ENCODE results near the gene RIOK3.
"Not testable (repeated sequence)": the region's sequence is repeated elsewhere in the genome, so short reads cannot be mapped to it uniquely, and the experiment has no call there.

The RIOK3 gene

DNA sequence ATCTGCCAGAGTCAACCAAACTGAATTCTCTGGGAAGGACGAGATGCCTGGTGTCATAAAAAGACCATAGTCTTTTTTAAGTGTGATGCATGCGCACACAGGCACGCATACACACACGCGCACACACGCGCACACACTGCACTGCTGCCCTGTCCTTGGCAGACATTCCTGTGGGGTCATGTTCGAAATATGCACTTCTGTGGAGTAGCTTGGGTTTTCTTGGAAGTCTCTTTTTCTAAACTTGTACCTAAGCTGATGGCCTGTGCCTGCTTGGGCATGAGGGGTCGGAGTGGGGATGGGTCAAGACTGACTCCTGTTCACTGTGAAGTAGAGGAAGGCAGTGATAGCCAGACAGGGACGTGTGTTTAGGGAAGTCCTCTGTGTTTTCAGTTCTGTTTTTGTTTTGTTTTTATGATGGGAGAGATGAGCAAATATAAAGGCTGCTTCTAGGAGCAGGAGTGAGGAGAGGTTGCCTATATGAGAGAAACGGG, 46.2 kb downstream of the RIOK3 start:
- H3K9me3 ChIP-seq (ENCODE audit: control insufficient read depth in 1 of 2, low read length in 2 of 2): no peaks in the 10 kb centered on the region
- no peaks in the 10 kb centered on the region for H3K27me3 ChIP-seq (ENCODE audit: low read depth, low read length)
- H3K36me3 ChIP-seq (ENCODE audit: control insufficient read depth in 1 of 2, insufficient read depth in 2 of 2, low read length in 2 of 2): no peaks in the 10 kb centered on the region
- no peak overlapping the region for H3K4me3 ChIP-seq (ENCODE audit: low read depth in 1 of 2, low read length in 2 of 2)
- H3K4me1 ChIP-seq (ENCODE audit: control insufficient read depth in 1 of 2, insufficient read depth in 2 of 2, low read length in 2 of 2): peaks cover 3 to 4% of the 10 kb centered on the region in 2 donors
- H3K27ac ChIP-seq (ENCODE audit: low read length): no peak overlapping the region

DNA sequence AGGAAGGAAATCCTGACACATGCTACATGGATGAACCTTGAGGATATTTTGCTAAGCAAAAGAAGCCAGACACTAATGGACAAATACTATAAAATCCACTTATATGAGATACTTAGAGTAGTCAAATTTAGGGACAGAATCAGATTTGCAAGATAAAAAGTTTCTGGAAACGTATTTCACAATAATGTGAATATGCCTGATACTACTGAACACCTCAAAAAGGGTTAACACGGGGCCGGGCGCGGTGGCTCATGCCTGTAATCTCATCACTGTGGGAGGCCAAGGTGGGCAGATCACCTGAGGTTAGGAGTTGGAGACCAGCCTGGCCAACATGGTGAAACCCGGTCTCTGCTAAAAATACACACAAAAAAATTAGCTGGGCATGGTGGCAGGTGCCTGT, 48.5 kb downstream of the RIOK3 start:
- H3K27ac ChIP-seq (ENCODE audit: low read length): no peak overlapping the region
- H3K27me3 ChIP-seq (ENCODE audit: low read depth, low read length): no peaks in the 10 kb centered on the region
- H3K9me3 ChIP-seq (ENCODE audit: control insufficient read depth in 1 of 2, low read length in 2 of 2): no peaks in the 10 kb centered on the region
- peaks cover 9 to 17% of the 10 kb centered on the region in 2 donors for H3K4me1 ChIP-seq (ENCODE audit: control insufficient read depth in 1 of 2, insufficient read depth in 2 of 2, low read length in 2 of 2)
- H3K36me3 ChIP-seq (ENCODE audit: control insufficient read depth in 1 of 2, insufficient read depth in 2 of 2, low read length in 2 of 2): peaks cover 0 to 5% of the 10 kb centered on the region in 2 donors
- no peak overlapping the region for H3K4me3 ChIP-seq (ENCODE audit: low read depth in 1 of 2, low read length in 2 of 2)

DNA sequence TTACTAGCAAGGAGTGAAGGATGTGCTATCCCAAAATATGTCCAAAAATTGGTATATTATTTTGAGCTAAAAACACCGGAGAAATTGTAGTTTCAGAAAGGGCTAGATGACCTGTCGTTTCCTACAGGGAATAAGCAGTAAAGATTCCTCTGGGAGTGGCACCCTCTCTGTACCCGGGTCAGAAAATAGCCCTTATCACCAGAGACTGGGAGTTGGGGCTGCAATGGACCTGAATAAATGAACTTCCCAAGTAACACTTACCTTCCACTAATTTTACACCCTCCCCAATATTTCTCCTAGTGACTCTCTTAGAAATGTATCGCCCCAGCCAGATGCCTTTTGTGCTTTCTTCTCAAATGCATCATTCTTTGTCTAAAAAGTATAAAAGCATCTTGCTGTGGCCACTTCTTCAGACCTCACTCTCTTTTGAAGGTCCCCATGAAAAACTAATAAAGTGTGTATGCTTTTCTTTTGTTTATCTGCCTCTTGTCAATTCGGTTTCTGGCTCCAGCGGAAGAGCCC, 49.5 kb downstream of the RIOK3 start:
- Histone ChIP-seq H3K36me3 (ENCODE audit: control insufficient read depth in 1 of 2, insufficient read depth in 2 of 2, low read length in 2 of 2) (peaks cover 0 to 8% of the 10 kb centered on the region in 2 donors), H3K4me3 (ENCODE audit: low read depth in 1 of 2, low read length in 2 of 2) (peak overlapping the region; percentile 83 to 98), H3K27me3 (ENCODE audit: low read depth, low read length) (no peaks in the 10 kb centered on the region), H3K9me3 (ENCODE audit: control insufficient read depth in 1 of 2, low read length in 2 of 2) (no peaks in the 10 kb centered on the region), H3K4me1 (ENCODE audit: control insufficient read depth in 1 of 2, insufficient read depth in 2 of 2, low read length in 2 of 2) (peaks cover 9 to 17% of the 10 kb centered on the region in 2 donors), H3K27ac (ENCODE audit: low read length) (peak overlapping the region; percentile 88)

DNA sequence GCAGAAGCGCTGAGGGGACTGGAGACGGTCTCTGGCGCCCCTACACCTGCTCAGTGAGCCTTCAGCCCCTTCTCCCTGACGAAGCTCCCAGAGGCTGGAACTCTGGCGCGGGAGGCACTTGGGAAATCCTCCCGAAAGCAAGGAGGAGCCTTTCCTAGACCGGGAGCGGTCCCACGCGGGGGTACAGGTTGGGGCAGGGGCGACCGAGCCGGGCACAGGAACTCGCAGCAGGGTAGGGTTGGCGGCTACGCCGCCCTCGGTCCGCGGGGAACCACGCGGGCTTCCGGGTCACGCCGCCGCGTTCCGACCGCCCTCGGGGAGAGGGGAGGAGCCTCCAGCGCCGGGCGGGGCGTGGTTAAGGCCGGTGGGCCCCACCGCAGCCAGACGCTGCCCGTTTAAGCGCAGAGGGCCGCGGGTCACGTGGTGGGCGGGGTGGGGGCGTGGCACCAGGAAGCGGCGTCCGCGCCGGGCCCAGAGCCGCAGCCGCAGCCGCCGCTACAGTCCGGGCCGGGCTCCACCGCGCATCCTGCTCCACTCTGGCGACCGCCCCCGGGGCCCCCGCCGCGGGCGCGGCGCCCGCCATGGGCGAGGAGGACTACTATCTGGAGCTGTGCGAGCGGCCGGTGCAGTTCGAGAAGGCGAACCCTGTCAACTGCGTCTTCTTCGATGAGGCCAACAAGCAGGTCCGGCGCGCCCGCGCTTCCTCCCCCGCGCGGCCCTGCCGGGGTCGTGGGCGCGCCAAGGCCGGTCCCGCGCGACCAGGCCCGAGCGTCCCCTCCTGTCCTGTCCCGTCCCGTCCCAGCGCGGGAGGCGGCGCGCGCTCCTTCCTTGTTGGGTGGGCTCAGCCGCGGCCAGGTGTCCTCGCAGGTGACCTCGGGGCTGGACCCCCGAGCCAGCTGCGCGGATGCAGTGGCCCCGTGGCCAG, 50.2 kb downstream of the RIOK3 start, which contains the start of gene RMC1:
TSS of gene RMC1 (plus strand) at position 474 of the 925 bp plus-strand sequence. CDS start at position 582, 108 bp downstream.
- Histone ChIP-seq H3K27ac (ENCODE audit: low read length) (peak within 1 kb of the TSS; percentile 88), H3K4me1 (ENCODE audit: control insufficient read depth in 1 of 2, insufficient read depth in 2 of 2, low read length in 2 of 2) (peaks cover 9 to 17% of the 10 kb centered on the region in 2 donors)

DNA sequence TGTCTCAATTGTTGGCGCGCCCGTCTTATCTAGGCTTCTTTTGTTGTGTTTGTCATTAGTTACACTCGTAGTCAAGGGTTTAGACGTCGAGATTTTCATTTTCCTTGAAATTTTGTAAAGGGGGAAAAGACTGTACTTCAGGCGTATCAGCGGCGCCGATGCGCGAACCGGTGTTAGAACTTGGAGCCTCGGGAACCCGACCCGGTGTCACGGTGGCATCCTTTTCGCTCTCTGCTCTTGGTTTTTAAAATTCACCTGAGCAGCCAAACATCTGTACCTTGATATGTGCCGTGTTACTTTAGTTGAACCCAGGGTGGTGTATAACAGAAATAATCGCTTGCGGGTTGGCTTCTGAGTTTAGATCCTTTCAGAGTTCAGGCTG, 50.9 kb downstream of the RIOK3 start:
- H3K9me3 ChIP-seq (ENCODE audit: control insufficient read depth in 1 of 2, low read length in 2 of 2): no peaks in the 10 kb centered on the region
- no peaks in the 10 kb centered on the region for H3K27me3 ChIP-seq (ENCODE audit: low read depth, low read length)
- peak overlapping the region; percentile 86 to 98 for H3K4me3 ChIP-seq (ENCODE audit: low read depth in 1 of 2, low read length in 2 of 2)
- H3K27ac ChIP-seq (ENCODE audit: low read length): peak overlapping the region; percentile 71
- peaks cover 4 to 19% of the 10 kb centered on the region in 2 donors for H3K36me3 ChIP-seq (ENCODE audit: control insufficient read depth in 1 of 2, insufficient read depth in 2 of 2, low read length in 2 of 2)
- H3K4me1 ChIP-seq (ENCODE audit: control insufficient read depth in 1 of 2, insufficient read depth in 2 of 2, low read length in 2 of 2): peaks cover 9 to 17% of the 10 kb centered on the region in 2 donors

More for the DNA sequence above, 50.2 kb downstream of the RIOK3 start, which contains the start of gene RMC1:
- Histone ChIP-seq H3K36me3 (ENCODE audit: control insufficient read depth in 1 of 2, insufficient read depth in 2 of 2, low read length in 2 of 2) (peaks cover 0 to 15% of the 10 kb centered on the region in 2 donors), H3K4me3 (ENCODE audit: low read depth in 1 of 2, low read length in 2 of 2) (peak within 1 kb of the TSS; percentile 86 to 98), H3K9me3 (ENCODE audit: control insufficient read depth in 1 of 2, low read length in 2 of 2) (no peaks in the 10 kb centered on the region), H3K27me3 (ENCODE audit: low read depth, low read length) (no peaks in the 10 kb centered on the region)

DNA sequence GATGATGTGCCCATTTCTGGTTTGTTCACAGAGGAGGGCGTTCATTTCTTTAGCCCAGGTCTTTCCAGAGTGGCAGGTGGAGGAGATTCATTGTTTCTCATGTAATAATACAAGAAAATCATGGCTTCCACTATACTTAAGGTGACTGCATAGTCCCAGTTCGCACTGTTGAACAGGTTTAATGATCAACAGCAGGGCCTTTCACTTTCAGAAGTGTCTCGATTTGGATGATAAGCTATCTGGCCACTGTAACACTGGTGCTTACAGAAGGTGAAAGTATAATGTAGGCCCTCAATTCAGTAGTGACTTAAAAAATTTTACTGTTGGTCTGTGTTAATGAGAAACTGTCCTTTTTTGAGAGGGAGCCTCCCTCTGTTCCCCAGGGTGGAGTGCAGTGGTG, 51.6 kb downstream of the RIOK3 start:
- peaks cover 4 to 19% of the 10 kb centered on the region in 2 donors for H3K36me3 ChIP-seq (ENCODE audit: control insufficient read depth in 1 of 2, insufficient read depth in 2 of 2, low read length in 2 of 2)
- peak overlapping the region; percentile 71 for H3K27ac ChIP-seq (ENCODE audit: low read length)
- H3K4me3 ChIP-seq (ENCODE audit: low read depth in 1 of 2, low read length in 2 of 2): peak overlapping the region; percentile 86 to 98
- H3K4me1 ChIP-seq (ENCODE audit: control insufficient read depth in 1 of 2, insufficient read depth in 2 of 2, low read length in 2 of 2): peaks cover 9 to 17% of the 10 kb centered on the region in 2 donors
- no peaks in the 10 kb centered on the region for H3K9me3 ChIP-seq (ENCODE audit: control insufficient read depth in 1 of 2, low read length in 2 of 2)
- H3K27me3 ChIP-seq (ENCODE audit: low read depth, low read length): no peaks in the 10 kb centered on the region

DNA sequence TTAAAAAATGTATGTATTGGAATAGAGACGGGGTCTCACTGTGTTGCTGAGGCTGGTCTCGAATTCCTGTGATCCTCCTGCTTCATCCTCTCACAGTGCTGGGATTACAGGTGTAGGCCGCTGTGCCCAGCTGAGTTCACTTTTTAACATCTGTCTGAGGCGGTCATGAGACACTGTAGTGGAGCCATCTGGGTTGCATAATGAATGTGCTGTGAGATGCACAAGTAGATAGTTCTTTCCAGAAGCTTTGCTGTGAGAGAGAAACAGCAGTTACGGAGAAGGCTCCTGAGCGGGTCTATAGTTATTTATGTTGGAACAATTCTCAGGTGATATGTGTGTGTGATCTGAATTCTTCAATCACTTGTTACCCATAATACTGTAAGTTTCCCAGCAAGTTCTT, 53.3 kb downstream of the RIOK3 start:
- Histone ChIP-seq H3K36me3 (ENCODE audit: control insufficient read depth in 1 of 2, insufficient read depth in 2 of 2, low read length in 2 of 2) (peaks cover 15 to 19% of the 10 kb centered on the region in 2 donors), H3K4me1 (ENCODE audit: control insufficient read depth in 1 of 2, insufficient read depth in 2 of 2, low read length in 2 of 2) (peaks cover 9 to 17% of the 10 kb centered on the region in 2 donors), H3K4me3 (ENCODE audit: low read depth in 1 of 2, low read length in 2 of 2) (no peak overlapping the region), H3K9me3 (ENCODE audit: control insufficient read depth in 1 of 2, low read length in 2 of 2) (no peaks in the 10 kb centered on the region), H3K27me3 (ENCODE audit: low read depth, low read length) (no peaks in the 10 kb centered on the region), H3K27ac (ENCODE audit: low read length) (no peak overlapping the region)

DNA sequence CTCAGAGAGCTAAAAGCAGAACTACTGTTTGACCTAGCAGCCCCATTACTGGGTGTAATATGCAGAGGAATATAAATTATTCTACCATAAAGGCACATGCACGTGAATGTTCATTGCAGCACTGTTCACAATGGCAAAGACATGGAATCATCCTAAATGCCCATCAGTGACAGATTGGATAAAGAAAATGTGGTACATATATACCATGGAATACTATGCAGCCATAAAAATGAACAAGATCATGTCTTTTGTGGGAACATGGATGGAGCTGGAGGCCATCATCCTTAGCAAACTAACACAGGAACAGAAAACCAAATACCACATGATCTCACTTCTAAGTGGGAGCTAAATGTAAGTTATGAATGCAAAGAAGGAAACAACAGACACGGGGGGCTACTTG, 57.8 kb downstream of the RIOK3 start:
- H3K4me3 ChIP-seq (ENCODE audit: low read depth in 1 of 2, low read length in 2 of 2); H3K4me1 ChIP-seq (ENCODE audit: control insufficient read depth in 1 of 2, insufficient read depth in 2 of 2, low read length in 2 of 2); H3K27me3 ChIP-seq (ENCODE audit: low read depth, low read length); H3K9me3 ChIP-seq (ENCODE audit: control insufficient read depth in 1 of 2, low read length in 2 of 2); H3K27ac ChIP-seq (ENCODE audit: low read length): not testable (repeated sequence)
- peaks cover 14 to 23% of the 10 kb centered on the region in 2 donors for H3K36me3 ChIP-seq (ENCODE audit: control insufficient read depth in 1 of 2, insufficient read depth in 2 of 2, low read length in 2 of 2)

DNA sequence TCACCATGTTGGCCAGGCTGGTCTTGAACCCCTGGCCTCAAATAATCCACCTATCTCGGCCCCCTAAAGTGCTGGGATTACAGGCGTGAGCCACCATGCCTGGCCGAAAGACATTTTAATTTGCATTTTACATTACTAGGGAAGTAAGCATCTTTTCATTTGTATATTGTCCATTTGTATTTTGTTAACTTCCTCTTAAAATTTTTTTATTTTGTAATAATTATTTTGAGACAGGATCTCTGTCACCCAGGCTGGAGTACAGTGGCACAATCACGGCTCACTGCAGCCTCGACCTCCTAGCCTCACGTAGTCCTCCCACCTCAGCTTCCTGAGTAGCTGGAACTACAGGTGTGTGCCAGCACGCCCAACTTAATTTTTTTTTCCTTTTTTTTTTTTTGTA, 59.1 kb downstream of the RIOK3 start:
- H3K36me3 ChIP-seq (ENCODE audit: control insufficient read depth in 1 of 2, insufficient read depth in 2 of 2, low read length in 2 of 2): peaks cover 20 to 24% of the 10 kb centered on the region in 2 donors
- H3K27ac ChIP-seq (ENCODE audit: low read length); H3K4me3 ChIP-seq (ENCODE audit: low read depth in 1 of 2, low read length in 2 of 2); H3K4me1 ChIP-seq (ENCODE audit: control insufficient read depth in 1 of 2, insufficient read depth in 2 of 2, low read length in 2 of 2); H3K27me3 ChIP-seq (ENCODE audit: low read depth, low read length); H3K9me3 ChIP-seq (ENCODE audit: control insufficient read depth in 1 of 2, low read length in 2 of 2): not testable (repeated sequence)

DNA sequence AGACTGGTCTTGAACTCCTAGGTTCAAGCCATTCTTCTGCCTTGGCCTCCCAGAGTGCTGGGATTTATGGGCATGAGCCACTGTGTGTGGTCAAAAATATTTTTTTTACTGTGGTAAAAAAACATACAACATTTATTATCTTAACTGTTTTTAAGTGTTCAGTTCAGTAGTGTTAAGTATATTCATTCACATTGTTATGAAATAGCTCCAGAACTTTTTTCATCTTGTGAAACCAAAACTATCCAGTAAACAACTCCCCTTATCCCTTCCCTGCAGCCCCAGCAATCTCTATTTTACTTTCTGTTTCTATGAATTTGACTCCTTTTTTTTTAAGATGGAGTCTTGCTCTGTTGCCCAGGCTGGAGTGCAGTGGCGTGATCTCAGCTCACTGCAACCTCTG, 59.6 kb downstream of the RIOK3 start:
- H3K36me3 ChIP-seq (ENCODE audit: control insufficient read depth in 1 of 2, insufficient read depth in 2 of 2, low read length in 2 of 2): peaks cover 16 to 29% of the 10 kb centered on the region in 2 donors
- no peaks in the 10 kb centered on the region for H3K4me1 ChIP-seq (ENCODE audit: control insufficient read depth in 1 of 2, insufficient read depth in 2 of 2, low read length in 2 of 2)
- H3K4me3 ChIP-seq (ENCODE audit: low read depth in 1 of 2, low read length in 2 of 2): no peak overlapping the region
- no peaks in the 10 kb centered on the region for H3K27me3 ChIP-seq (ENCODE audit: low read depth, low read length)
- H3K27ac ChIP-seq (ENCODE audit: low read length): no peak overlapping the region
- H3K9me3 ChIP-seq (ENCODE audit: control insufficient read depth in 1 of 2, low read length in 2 of 2): no peaks in the 10 kb centered on the region

DNA sequence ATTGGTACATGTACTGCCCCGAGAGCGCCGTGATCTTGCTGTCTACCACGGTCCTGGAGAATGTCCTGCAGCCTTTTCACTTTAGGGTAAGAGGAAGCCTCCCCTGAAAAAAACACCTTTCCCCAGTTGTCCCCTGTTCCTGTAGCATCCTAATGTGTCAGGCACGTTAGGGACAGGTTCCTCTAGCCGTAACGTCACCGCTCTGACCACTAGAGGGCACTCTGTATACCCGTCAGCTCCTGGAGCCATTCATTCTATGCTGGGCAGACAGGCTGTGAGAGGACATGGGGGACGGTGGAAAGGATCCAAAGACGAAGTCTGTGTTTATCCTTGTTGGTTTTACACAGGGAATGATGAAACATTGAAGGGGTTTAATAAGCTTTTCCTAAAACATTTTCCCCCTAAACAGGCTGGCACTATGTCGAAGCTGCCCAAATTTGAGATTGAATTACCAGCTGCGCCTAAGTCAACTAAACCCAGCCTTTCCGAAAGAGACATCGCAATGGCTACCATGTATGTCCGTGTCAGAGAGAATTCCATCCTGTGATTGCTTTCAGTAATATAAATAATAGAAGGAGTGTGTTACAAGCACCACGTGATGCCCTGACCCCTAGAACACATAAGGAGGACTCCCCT, 62.9 kb downstream of the RIOK3 start:
- Histone ChIP-seq H3K27ac (ENCODE audit: low read length) (no peak overlapping the region), H3K27me3 (ENCODE audit: low read depth, low read length) (no peaks in the 10 kb centered on the region), H3K4me1 (ENCODE audit: control insufficient read depth in 1 of 2, insufficient read depth in 2 of 2, low read length in 2 of 2) (no peaks in the 10 kb centered on the region), H3K9me3 (ENCODE audit: control insufficient read depth in 1 of 2, low read length in 2 of 2) (no peaks in the 10 kb centered on the region), H3K4me3 (ENCODE audit: low read depth in 1 of 2, low read length in 2 of 2) (no peak overlapping the region), H3K36me3 (ENCODE audit: control insufficient read depth in 1 of 2, insufficient read depth in 2 of 2, low read length in 2 of 2) (peaks cover 25 to 50% of the 10 kb centered on the region in 2 donors)

Data from muscle layer of duodenum (tissue), 2 donors.